Karpas-422 (cell line): Measurements from ENCODE around the gene SCAND1. TPM values are rescaled to one million over a fixed set of nuclear protein-coding genes. Genes with fewer than 3 reads are reported as not detected.
"Not testable (repeated sequence)": the region's sequence is repeated elsewhere in the genome, so short reads cannot be mapped to it uniquely, and the experiment has no call there.

Experiments used
- DNase-seq: peaks from one replicate; pipeline ENCODE4 v3.0.0-alpha.2; 2015
- H2AFZ ChIP-seq: fragments of 200-600 bp; sonication (generic); 2 replicates; pipeline ENCODE4 v1.6.1; 2014; ENCODE audit warnings: antibody characterized with exemption, low read length, mixed read lengths
- H3K27ac ChIP-seq: fragments of 200-600 bp; sonication (generic); 2 replicates; pipeline ENCODE4 v1.5.1; 2014; ENCODE audit warnings: mild to moderate bottlenecking, low read length, moderate library complexity
- H3K27me3 ChIP-seq: fragments of 200-600 bp; sonication (generic); 2 replicates; pipeline ENCODE4 v1.6.1; 2014; ENCODE audit warnings: low read length, mixed read lengths
- H3K36me3 ChIP-seq: fragments of 200-600 bp; sonication (generic); 2 replicates; pipeline ENCODE4 v1.6.1; 2014; ENCODE audit warnings: low read length, mixed read lengths; ENCODE audit not compliant: insufficient read depth
- H3K4me1 ChIP-seq: fragments of 200-600 bp; sonication (generic); 2 replicates; pipeline ENCODE4 v1.6.1; 2014; ENCODE audit warnings: mild to moderate bottlenecking, low read length, mixed read lengths
- H3K4me2 ChIP-seq: fragments of 200-600 bp; sonication (generic); 2 replicates; pipeline ENCODE4 v1.6.1; 2014; ENCODE audit warnings: low read length, low read depth, mild to moderate bottlenecking; ENCODE audit not compliant: poor library complexity, severe bottlenecking
- H3K4me3 ChIP-seq: fragments of 200-600 bp; sonication (generic); 2 replicates; pipeline ENCODE4 v1.5.1; 2014; ENCODE audit warnings: mild to moderate bottlenecking, antibody characterized with exemption, low read length, mixed read lengths
- H3K79me2 ChIP-seq: fragments of 200-600 bp; sonication (generic); 2 replicates; pipeline ENCODE4 v1.6.1; 2014; ENCODE audit warnings: mild to moderate bottlenecking, low read length, mixed read lengths
- H3K9ac ChIP-seq: fragments of 200-600 bp; sonication (generic); 2 replicates; pipeline ENCODE4 v1.6.0; 2014; ENCODE audit warnings: low read length
- H3K9me2 ChIP-seq: fragments of 200-600 bp; sonication (generic), shearing (Covaris generic); replicated peaks from 2 replicates; pipeline ENCODE4 v1.6.0; 2014; ENCODE audit warnings: mild to moderate bottlenecking, low read length, moderate library complexity; ENCODE audit not compliant: insufficient read depth
- H3K9me3 ChIP-seq: fragments of 300-700, 200-600 bp; sonication (generic); 2 replicates; pipeline ENCODE4 v1.6.1; 2014; ENCODE audit warnings: low read length, mixed read lengths
- H4K20me1 ChIP-seq: fragments of 200-600 bp; sonication (generic); 2 replicates; pipeline ENCODE4 v1.6.1; 2014; ENCODE audit warnings: mild to moderate bottlenecking, antibody characterized with exemption, low read length, low read depth; ENCODE audit not compliant: insufficient read depth
- total RNA-seq: library from RNA; depleted of rRNA; stranded (reverse); fragments of >200 nt; shearing (Covaris generic); gene quantifications from 2 replicates; pipeline ENCODE4 v1.2.3, GENCODE V29; 2014; ENCODE audit warnings: low replicate concordance

Gene SCAND1
- total RNA-seq, 1 experiment from 2014 or later = 75.9 TPM

DNA sequence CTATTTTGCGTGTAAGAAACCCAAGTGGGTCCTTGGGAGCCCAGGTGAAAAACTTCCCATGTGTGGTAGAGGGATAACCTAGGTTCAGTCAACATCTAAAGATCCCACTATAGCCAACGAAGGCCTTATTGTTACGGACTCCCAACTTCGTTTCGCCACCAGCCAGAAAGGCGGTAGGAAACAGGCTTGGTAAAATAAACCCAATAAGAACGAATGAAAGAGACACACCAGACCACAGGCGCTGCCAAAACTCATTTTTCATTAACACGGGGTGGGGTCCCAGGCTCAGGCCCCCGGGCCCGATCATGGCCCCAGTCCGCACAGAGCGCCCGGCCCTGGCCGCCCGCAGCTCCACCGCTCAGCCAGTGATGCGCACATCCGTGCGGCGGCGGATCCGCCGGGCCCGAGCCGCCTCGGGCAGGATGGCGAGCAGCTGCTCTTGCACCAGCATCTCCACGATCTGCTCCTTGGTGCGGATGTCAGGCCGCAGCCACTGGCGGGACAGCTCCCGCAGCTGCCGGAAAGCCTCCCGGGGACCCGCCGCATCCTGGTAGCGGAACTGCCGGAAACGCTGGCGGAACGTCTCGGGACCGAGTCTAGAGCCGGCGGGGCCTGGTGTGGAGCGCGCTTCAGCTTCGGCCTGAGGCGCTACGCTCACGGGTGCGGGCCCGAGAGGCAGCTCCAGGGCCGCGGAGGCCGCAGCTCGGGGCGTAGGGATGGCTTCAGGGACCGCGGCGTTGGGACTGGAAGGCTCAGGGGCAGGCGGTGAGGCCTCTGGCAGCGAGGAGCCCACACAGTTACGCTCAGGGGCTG is 709 bp downstream of the SCAND1 start:
- no peak overlapping the region for H2AFZ ChIP-seq

GRCh38 chr20:35952480-35953386 is 1.6 kb downstream of the SCAND1 start:
- Histone ChIP-seq H3K9me3 (no peaks in the 10 kb centered on the region), H2AFZ (no peak overlapping the region), H3K9me2 (no peaks in the 10 kb centered on the region), H3K79me2 (peaks cover 22% of the 10 kb centered on the region), H3K27me3 (no peaks in the 10 kb centered on the region), H3K4me3 (peak overlapping the region; percentile 77), H3K36me3 (peaks cover 4% of the 10 kb centered on the region; the same call in 1 of the 2 replicates), H4K20me1 (peaks cover 3% of the 10 kb centered on the region; the same call in 1 of the 2 replicates), H3K4me1 (peaks cover 21% of the 10 kb centered on the region), H3K4me2 (peak overlapping the region; percentile 76), H3K9ac (peak overlapping the region; percentile 100), H3K27ac (peak overlapping the region; percentile 95)
- DNase-seq = peak; percentile 75

More for the DNA sequence above, 709 bp downstream of the SCAND1 start:
- Histone ChIP-seq H3K27me3 (no peaks in the 10 kb centered on the region), H3K27ac (peak overlapping the region; percentile 95), H3K9me3 (no peaks in the 10 kb centered on the region), H3K9me2 (no peaks in the 10 kb centered on the region), H3K4me1 (peaks cover 21% of the 10 kb centered on the region), H4K20me1 (peaks cover 3% of the 10 kb centered on the region; the same call in 1 of the 2 replicates), H3K79me2 (peaks cover 22% of the 10 kb centered on the region), H3K9ac (peak overlapping the region; percentile 100), H3K4me2 (peak overlapping the region; percentile 76), H3K36me3 (no peaks in the 10 kb centered on the region; the same call in 1 of the 2 replicates), H3K4me3 (peak overlapping the region; percentile 77)
- DNase-seq = peak; percentile 83

- not testable (repeated sequence) for H4K20me1 ChIP-seq, H3K27ac ChIP-seq, H3K36me3 ChIP-seq, H3K9me3 ChIP-seq, H2AFZ ChIP-seq, DNase-seq, H3K9me2 ChIP-seq, H3K27me3 ChIP-seq
- peaks cover 21% of the 10 kb centered on the region for H3K4me1 ChIP-seq
- peaks cover 22% of the 10 kb centered on the region for H3K79me2 ChIP-seq
- H3K4me3 ChIP-seq = peak overlapping the region; percentile 77
- H3K9ac ChIP-seq = peak overlapping the region; percentile 100
- H3K4me2 ChIP-seq = peak overlapping the region; percentile 76
These were observed 2.2 kb downstream of the SCAND1 start for GRCh38 chr20:35952080-35952479.

- peaks cover 22% of the 10 kb centered on the region for H3K79me2 ChIP-seq
- no peak for DNase-seq
- H3K9me2 ChIP-seq = no peaks in the 10 kb centered on the region
- peaks cover 4% of the 10 kb centered on the region; the same call in 1 of the 2 replicates for H3K36me3 ChIP-seq
- peaks cover 3% of the 10 kb centered on the region; the same call in 1 of the 2 replicates for H4K20me1 ChIP-seq
- no peak overlapping the region for H3K27ac ChIP-seq
- no peak overlapping the region for H2AFZ ChIP-seq
- peaks cover 15% of the 10 kb centered on the region for H3K4me1 ChIP-seq
- H3K4me2 ChIP-seq = no peak overlapping the region
- H3K9me3 ChIP-seq = no peaks in the 10 kb centered on the region
- no peaks in the 10 kb centered on the region for H3K27me3 ChIP-seq
- no peak overlapping the region for H3K9ac ChIP-seq
- H3K4me3 ChIP-seq = no peak overlapping the region
These were observed 4.2 kb downstream of the SCAND1 start for GRCh38 chr20:35950093-35950492.

GRCh38 chr20:35947907-35948306 is 6.4 kb downstream of the SCAND1 start:
- DNase-seq = no peak
- H3K4me3 ChIP-seq = no peak overlapping the region
- no peak overlapping the region for H3K9ac ChIP-seq
- H3K4me2 ChIP-seq = no peak overlapping the region
- peaks cover 13% of the 10 kb centered on the region for H3K79me2 ChIP-seq
- no peak overlapping the region for H3K27ac ChIP-seq
- H3K27me3 ChIP-seq = no peaks in the 10 kb centered on the region
- no peaks in the 10 kb centered on the region for H3K9me3 ChIP-seq
- H2AFZ ChIP-seq = no peak overlapping the region
- H3K4me1 ChIP-seq = peaks cover 13% of the 10 kb centered on the region
- no peaks in the 10 kb centered on the region for H4K20me1 ChIP-seq
- peaks cover 4% of the 10 kb centered on the region; the same call in 1 of the 2 replicates for H3K36me3 ChIP-seq
- no peaks in the 10 kb centered on the region for H3K9me2 ChIP-seq

- Histone ChIP-seq H3K9me3 (no peaks in the 10 kb centered on the region), H3K79me2 (peaks cover 9% of the 10 kb centered on the region), H3K4me1 (peaks cover 9% of the 10 kb centered on the region), H3K4me3 (no peak overlapping the region), H4K20me1 (no peaks in the 10 kb centered on the region), H3K27me3 (no peaks in the 10 kb centered on the region), H3K36me3 (peaks cover 4% of the 10 kb centered on the region; the same call in 1 of the 2 replicates), H3K27ac (no peak overlapping the region), H2AFZ (no peak overlapping the region), H3K4me2 (no peak overlapping the region), H3K9ac (no peak overlapping the region), H3K9me2 (no peaks in the 10 kb centered on the region)
- DNase-seq = peak; percentile 81
These were observed 6.8 kb downstream of the SCAND1 start for GRCh38 chr20:35947489-35947888.

- H3K27ac ChIP-seq = no peak overlapping the region
- H3K9me2 ChIP-seq = no peaks in the 10 kb centered on the region
- no peaks in the 10 kb centered on the region for H3K27me3 ChIP-seq
- no peak overlapping the region for H3K4me2 ChIP-seq
- no peak overlapping the region for H2AFZ ChIP-seq
- no peaks in the 10 kb centered on the region for H3K9me3 ChIP-seq
- no peaks in the 10 kb centered on the region for H4K20me1 ChIP-seq
- no peaks in the 10 kb centered on the region for H3K79me2 ChIP-seq
- no peak overlapping the region for H3K4me3 ChIP-seq
- H3K9ac ChIP-seq = no peak overlapping the region
- H3K4me1 ChIP-seq = no peaks in the 10 kb centered on the region
- H3K36me3 ChIP-seq = no peaks in the 10 kb centered on the region
- DNase-seq = no peak
These were observed 12.1 kb downstream of the SCAND1 start for GRCh38 chr20:35942243-35942642.

- H3K4me2 ChIP-seq = no peak overlapping the region
- no peak for DNase-seq
- no peak overlapping the region for H3K4me3 ChIP-seq
- no peaks in the 10 kb centered on the region for H3K9me3 ChIP-seq
- H3K27ac ChIP-seq = no peak overlapping the region
- no peaks in the 10 kb centered on the region for H3K9me2 ChIP-seq
- H4K20me1 ChIP-seq = no peaks in the 10 kb centered on the region
- H3K9ac ChIP-seq = no peak overlapping the region
- 0 out of 2 replicates have a peak, but pooled peaks cover 3% of the 10 kb centered on the region for H3K79me2 ChIP-seq
- no peaks in the 10 kb centered on the region for H3K4me1 ChIP-seq
- H3K36me3 ChIP-seq = no peaks in the 10 kb centered on the region
- no peaks in the 10 kb centered on the region for H3K27me3 ChIP-seq
- H2AFZ ChIP-seq = no peak overlapping the region
These were observed 12.7 kb downstream of the SCAND1 start for GRCh38 chr20:35941620-35942019.
